Loucy (cell line): ENCODE results near the gene DCUN1D3.

Experiments used
- EZH2phosphoT487 ChIP-seq: fragments of 200-600 bp; IDR thresholded peaks from 2 replicates; pipeline ENCODE4 v1.6.1; 2018; ENCODE audit warnings: antibody characterized with exemption, mild to moderate bottlenecking, moderate library complexity, borderline replicate concordance
- TF ChIP-seq, protein P1 (sequence below): fragments of 200-600 bp; sonication (generic); conservative IDR thresholded peaks from 2 replicates; pipeline ENCODE4 v1.5.1; 2014; ENCODE audit warnings: mild to moderate bottlenecking, antibody characterized with exemption, low read length

DNA sequence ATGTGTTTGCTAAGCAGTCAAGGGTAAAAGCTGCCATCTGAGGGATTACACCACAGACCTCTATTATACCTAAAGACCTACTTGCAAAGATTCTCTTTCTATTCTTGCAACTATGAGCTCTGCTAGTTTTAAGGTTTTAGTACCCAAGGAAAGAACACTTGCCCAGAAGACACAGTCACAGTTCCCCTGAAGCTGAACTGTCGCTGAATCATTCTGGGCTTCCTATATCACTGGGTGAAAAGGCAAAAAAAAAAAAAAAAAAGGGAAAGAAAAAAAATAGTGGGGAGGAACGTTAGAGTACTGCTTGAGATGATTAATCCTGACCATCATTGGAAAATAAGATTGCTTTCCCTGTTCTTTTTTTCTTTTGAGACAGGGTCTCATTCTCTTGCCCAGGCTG lies 38.3 kb upstream of the DCUN1D3 start:
- TF ChIP-seq, protein P1, sequence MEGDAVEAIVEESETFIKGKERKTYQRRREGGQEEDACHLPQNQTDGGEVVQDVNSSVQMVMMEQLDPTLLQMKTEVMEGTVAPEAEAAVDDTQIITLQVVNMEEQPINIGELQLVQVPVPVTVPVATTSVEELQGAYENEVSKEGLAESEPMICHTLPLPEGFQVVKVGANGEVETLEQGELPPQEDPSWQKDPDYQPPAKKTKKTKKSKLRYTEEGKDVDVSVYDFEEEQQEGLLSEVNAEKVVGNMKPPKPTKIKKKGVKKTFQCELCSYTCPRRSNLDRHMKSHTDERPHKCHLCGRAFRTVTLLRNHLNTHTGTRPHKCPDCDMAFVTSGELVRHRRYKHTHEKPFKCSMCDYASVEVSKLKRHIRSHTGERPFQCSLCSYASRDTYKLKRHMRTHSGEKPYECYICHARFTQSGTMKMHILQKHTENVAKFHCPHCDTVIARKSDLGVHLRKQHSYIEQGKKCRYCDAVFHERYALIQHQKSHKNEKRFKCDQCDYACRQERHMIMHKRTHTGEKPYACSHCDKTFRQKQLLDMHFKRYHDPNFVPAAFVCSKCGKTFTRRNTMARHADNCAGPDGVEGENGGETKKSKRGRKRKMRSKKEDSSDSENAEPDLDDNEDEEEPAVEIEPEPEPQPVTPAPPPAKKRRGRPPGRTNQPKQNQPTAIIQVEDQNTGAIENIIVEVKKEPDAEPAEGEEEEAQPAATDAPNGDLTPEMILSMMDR, result no peak
- no peak for TF ChIP-seq EZH2phosphoT487
